Measurements from ENCODE around the gene EMC6. TPM values are rescaled to one million over a fixed set of nuclear protein-coding genes. Genes with fewer than 3 reads are reported as not detected.

EMC6 gene
- total RNA-seq: 8.1 TPM

- peak; percentile 96 for DNase-seq
Observed at GRCh38 chr17:3668279-3669084, at the start of gene EMC6, which contains the start of gene TAX1BP3. Gene EMC6 (plus strand): TSS chr17:3668812. CDS start chr17:3669147, 335 bp downstream. Gene TAX1BP3 (minus strand): TSS chr17:3668578. CDS start chr17:3668526, 52 bp downstream.

- DNase-seq: no peak
Observed at GRCh38 chr17:3621146-3621720, 47.4 kb upstream of the EMC6 start.

DNA sequence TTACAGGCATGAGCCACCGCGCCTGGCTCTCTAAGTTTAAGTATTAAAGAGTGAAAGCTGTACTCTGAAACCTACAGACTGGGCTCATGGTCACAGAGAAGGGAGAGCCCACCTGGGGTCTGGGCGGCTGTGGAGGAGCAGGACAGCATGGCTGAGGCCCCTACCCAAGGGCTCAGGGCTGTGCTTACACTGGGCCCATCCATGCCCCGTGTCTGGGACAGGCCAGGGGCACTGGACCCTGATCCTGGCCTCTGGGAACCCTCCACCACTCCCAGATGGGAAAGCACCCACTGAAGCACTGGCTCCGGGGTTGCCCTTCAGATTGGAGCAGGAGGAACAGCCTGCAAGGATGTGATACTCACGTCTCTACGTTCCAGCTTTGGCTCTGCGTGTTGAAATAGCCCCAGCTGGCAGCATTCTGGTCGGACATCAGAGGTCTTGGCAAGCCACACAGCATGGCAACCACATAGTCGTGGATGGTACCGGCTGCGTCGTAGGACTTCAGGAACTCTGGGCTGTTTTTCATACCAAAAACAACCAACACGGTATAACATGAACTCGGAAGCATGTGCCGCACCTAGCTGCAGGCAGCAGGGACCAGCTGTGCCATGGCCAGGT lies 45.5 kb upstream of the EMC6 start:
- no peak for DNase-seq

- DNase-seq: no peak
Observed at GRCh38 chr17:3626831-3627768, 41.5 kb upstream of the EMC6 start.

DNA sequence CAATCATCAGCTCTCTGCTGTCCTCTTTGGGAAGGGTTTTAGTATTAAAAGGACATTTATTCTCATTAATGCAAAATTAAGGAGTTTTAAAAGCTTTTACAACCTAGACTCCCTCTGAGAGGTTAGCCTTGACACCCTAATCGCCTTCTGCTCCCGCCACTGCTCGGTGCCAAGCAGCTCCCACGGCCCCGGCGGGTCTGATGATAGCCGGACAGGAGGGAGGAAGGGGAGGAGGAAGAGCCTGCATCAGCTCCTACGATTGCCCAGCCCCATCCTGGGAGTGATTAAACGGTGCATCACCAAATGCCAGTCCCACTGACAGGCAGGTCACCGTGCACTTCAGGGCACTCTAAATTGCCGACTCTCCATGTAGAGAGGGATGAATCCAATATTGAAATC lies 40.8 kb upstream of the EMC6 start:
- DNase-seq: no peak

- no peak for DNase-seq
Observed at GRCh38 chr17:3630781-3631180, 37.8 kb upstream of the EMC6 start.

DNA sequence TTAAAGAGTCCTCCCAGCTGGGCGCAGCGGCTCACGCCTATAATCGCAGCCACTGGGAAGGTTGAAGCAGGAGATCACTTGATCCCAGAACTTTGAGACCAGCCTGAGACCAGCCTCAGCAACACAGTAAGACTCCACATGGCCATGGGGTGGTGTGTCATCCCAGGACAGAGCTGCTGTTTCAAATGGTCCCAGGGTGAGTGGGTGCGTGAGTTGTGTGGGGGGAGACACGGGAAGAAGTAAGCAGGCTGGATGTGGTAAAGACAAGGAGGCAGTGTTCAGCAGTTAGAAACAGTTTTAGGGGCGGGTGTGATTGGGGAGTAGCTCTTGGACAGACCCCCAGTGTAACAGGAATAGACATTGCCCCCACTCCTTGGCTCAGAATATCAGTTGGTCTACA lies 36.3 kb upstream of the EMC6 start:
- no peak for DNase-seq

DNA sequence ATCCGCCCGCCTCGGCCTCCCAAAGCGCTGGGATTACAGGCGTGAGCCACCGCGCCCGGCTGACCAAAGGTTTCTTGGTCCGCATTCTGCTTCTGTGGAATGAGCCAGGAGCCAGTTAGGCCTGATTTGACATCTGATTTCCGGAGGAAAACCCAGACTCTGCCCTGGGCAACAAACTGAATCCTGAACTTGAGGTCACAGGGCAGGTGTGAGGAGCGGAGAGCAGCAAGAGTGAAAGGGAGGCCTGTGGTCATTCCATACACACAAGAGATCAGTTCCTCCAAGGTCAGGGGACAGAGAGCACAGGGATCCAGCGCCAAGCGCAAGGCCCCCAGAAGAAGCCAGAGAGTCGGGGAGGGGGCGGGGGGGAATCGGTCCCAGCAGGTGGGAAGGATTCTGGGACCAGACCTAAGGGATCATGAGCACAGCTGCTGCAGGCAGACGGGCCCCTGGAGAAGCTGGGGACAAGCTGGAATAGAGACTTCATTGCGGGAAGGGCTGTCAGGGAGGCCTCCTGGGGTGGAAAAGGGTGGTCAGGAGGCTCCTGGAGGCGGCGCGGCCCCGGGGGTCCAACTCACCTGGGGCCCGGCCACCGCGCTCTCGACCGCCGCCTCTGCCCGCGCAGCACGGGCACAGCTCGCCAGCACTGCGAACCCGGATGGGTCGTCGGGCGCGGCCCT lies 33.0 kb upstream of the EMC6 start:
- no peak for DNase-seq

DNA sequence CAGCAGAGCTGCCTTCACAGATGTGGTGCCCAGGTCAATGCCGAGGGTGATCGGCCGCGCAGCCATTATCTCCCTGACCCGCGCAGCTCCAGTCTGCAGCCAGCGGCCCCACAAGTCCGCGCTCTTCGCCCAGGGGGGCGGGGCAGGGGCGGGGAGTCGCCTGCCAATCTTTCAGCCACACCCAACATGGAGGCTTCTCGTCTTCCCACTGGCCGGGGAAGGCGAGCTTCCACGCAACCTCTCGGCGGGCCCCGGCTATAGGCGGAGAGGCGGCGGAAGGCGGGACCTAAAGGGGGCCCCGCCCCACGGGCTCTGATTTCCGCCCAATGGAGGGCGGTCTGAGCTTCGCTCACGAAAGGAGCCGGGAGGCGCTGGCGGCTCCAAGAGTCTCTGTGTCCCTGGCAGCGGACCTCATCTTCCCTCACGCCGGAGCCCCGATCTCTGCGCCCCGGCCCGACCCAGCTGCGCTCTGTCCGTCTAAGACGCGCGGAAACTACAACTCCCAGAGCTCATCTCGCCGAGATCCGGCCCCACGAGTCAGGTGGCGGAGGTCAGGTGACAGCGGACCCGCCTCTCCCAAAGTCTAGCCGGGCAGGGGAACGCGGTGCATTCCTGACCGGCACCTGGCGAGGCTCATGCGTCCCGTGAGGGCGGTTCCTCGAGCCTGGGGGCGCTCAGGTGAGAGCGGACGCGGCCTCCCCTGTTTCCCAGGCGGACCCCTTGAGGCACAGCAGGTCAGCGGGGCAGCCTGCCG lies 32.3 kb upstream of the EMC6 start, which contains the start of the genes CTNS and SHPK:
TSS of gene CTNS (plus strand) at position 607 of the 754 bp plus-strand sequence. CDS start 3,447 bp downstream, outside the sequence.
TSS of gene SHPK (minus strand) at position 97 of the 754 bp plus-strand sequence. CDS start at position 66, 31 bp downstream.
- peak; percentile 98 for DNase-seq

GRCh38 chr17:3636908-3637373 lies 31.7 kb upstream of the EMC6 start:
- no peak for DNase-seq

- DNase-seq: no peak
Observed at GRCh38 chr17:3639981-3640596, 28.5 kb upstream of the EMC6 start.

DNA sequence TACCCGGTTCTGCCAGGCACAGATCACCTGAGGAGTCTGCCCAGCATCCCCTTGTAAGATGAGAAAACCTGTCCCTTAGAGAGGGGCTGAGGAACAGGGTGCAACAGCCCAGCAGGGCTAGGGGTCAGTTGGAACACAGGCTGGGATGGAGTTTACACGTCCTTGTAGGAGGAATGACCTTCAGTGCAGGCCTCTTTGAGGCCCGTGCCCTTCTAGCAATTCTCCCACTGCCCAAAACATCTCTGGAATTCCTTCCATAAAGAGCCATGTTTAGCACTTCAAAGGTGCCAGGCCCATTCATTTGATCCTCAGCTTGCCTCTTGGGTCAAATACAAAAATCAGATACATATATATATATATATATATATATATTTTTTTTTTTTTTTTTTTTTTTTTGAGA lies 27.6 kb upstream of the EMC6 start:
- no peak for DNase-seq

- DNase-seq: no peak
Observed at GRCh38 chr17:3641717-3642486, 26.7 kb upstream of the EMC6 start.

- no peak for DNase-seq
Observed at GRCh38 chr17:3643889-3644349, 24.7 kb upstream of the EMC6 start.

DNA sequence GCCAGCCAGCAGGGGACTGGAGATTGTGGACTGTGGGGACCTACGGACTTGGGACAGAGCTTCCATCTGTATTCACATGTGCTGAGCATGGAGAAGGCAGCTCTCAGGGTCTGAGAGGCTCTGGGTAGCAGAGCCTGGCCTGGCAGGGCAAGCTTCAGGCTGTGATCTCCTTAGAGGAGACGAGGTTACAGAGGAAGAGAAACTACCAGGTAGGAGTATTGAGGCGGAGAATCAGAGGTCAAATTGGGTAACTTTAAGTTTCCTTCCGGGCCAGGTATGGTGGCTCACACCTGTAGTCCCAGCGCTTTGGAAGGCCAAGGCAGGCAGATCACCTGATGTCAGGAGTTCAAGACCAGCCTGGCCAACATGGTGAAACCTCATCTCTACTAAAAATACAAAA lies 23.3 kb upstream of the EMC6 start:
- DNase-seq: no peak

DNA sequence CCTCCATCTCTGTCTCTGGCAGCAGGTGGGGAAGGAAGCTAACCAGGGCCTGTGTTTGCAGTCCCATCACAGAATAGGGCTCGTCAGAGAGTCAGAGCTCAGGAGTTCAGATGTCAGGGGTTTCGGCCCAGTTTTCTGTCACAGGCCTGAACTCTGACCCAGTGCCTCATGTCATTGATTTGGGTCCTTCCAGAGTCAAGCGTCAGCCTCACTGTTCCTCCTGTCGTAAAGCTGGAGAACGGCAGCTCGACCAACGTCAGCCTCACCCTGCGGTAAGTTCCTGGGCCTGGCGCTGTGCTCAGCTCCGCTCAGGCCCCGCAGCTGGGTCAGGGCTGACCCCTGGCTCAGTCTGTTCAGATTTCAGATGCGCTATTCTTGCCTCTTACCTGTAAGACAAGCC lies 21.4 kb upstream of the EMC6 start:
- DNase-seq: no peak

GRCh38 chr17:3647769-3648555 lies 20.6 kb upstream of the EMC6 start:
- peak; percentile 29 for DNase-seq

DNA sequence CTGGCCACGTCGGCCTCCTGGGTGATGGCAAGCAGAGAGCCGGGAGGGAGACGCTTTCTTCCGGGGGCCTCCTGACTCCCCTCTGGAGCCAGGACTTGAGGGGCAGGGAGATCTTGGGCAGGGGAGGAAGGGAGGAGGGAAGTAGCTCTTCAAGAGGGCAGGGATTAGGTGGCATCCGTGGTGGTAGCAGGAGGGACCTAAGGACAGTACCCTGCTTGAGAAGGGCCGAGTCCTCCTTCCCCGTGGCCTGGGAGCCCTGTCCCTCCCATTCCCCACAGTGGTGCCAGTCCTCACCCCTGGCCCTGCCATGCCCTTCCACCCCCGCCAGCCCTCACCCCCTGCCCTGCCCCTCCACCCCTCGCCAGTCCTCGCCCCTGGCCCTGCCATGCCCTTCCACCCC lies 12.8 kb upstream of the EMC6 start:
- no peak for DNase-seq

Data from occipital lobe (tissue), 2 donors.